CD1c-positive myeloid dendritic cell (primary cell): ENCODE results near the gene FREM3.
"Not testable (repeated sequence)": the region's sequence is repeated elsewhere in the genome, so short reads cannot be mapped to it uniquely, and the experiment has no call there.

Experiments used
- DNase-seq: peaks from one replicate; pipeline ENCODE4 v3.0.0-alpha.2; 2016; ENCODE audit errors: extremely low spot score

Gene FREM3

GRCh38 chr4:143581331-143581946 lies 119.0 kb downstream of the FREM3 start:
- no peak for DNase-seq

DNA sequence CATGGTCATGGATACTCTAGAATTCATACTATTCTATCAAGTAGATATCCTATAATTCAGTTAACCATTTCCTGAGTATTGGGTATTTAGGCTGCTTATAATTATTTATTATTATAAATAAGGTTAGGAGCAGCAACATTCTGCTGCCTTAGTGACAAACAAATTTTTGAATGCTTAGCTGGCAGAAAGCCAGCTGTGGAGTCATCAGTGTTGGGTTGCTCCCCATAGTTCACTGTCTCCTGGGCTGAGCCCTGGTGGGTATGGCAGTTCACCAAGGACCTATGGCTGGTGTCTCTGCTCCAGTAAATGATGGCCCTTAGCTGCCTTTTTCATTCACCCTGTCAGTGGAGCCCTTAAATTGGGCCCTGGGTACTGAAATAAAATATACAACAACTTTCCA lies 125.1 kb downstream of the FREM3 start:
- no peak for DNase-seq

DNA sequence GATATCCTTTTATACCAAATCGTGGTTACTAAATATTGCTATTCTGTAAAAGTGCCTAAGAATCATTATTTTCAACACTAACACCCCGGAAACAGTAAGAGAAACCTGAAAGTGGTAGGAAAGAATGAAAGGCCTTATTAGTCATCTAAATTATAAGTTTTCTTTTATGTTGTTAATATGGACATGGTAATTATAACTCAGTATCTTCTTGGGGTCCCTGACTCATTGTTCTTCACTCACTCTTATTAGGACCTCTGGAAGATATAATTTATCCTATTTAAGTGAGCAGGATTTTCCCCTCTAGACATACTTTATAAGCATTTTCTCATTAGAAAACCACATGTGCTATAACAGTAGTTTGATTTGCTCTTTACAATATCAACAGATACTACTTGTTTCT lies 136.0 kb downstream of the FREM3 start:
- no peak for DNase-seq

- no peak for DNase-seq
These were observed 140.7 kb downstream of the FREM3 start for GRCh38 chr4:143559757-143560147.

GRCh38 chr4:143558823-143559756 lies 141.4 kb downstream of the FREM3 start:
- DNase-seq = peak; percentile 25

- DNase-seq = no peak
These were observed 142.2 kb downstream of the FREM3 start for GRCh38 chr4:143558286-143558685.

DNA sequence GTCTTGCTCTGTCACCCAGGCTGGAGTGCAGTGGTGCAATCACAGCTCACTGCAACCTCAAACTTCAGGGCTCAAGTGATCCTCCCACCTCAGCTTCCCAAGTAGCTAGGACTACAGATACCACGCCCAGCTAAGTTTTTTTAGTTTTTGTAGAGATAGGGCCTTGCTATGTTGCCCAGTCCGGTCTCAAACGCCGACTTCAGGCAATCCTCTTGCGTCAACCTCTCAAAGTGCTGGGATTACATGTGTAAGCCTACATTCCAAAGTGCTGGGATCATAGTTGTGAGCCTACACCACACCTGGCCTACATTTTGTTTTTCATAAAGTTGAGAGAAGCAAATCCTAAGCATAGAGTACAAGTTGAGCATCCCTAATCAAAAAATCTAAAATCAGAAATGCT lies 144.8 kb downstream of the FREM3 start:
- no peak for DNase-seq

GRCh38 chr4:143554728-143555597 lies 145.5 kb downstream of the FREM3 start:
- DNase-seq = no peak

- DNase-seq = no peak
These were observed 150.5 kb downstream of the FREM3 start for GRCh38 chr4:143549928-143550327.

DNA sequence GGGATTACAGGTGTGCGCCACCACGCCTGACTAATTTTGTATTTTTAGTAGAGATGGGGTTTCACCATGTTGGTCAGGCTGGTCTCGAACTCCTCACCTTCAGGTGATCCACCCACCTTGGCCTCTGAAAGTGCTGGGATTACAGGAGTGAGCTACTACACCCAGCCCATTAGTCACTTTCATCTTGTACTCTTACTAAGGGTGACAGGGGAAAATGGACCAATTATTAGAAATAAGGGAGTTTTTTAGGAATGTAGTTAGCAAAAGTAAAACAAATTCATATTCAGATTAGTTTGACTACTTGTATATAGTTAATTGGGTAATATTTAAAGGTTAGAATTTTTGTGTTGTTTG lies 160.8 kb downstream of the FREM3 start:
- no peak for DNase-seq

- no peak for DNase-seq
These were observed 161.4 kb downstream of the FREM3 start for GRCh38 chr4:143538979-143539669.

GRCh38 chr4:143531788-143532491 lies 168.5 kb downstream of the FREM3 start:
- no peak for DNase-seq

- DNase-seq = no peak
These were observed 169.1 kb downstream of the FREM3 start for GRCh38 chr4:143531380-143531779.

- DNase-seq = not testable (repeated sequence)
These were observed 172.4 kb downstream of the FREM3 start for GRCh38 chr4:143528046-143528445.
